ENCODE data around the gene ZNF618. TPM values are rescaled to one million over a fixed set of nuclear protein-coding genes. Genes with fewer than 3 reads are reported as not detected.

ZNF618 gene
- total RNA-seq, 4 donors from 2014 or later = 2.1 to 6.2 (median 4.1) TPM

- Histone ChIP-seq H3K27me3 (peaks cover 53% of the 10 kb centered on the region), H3K27ac (no peak overlapping the region), H3K4me1 (peaks cover 0 to 19% (median 5%) of the 10 kb centered on the region in 3 donors), H3K36me3 (no peaks in the 10 kb centered on the region), H3K4me3 (no peak overlapping the region), H3K9me3 (peaks cover 0 to 22% (median 0%) of the 10 kb centered on the region in 3 donors)
- ATAC-seq = no peak
- TF ChIP-seq POLR2AphosphoS5 (IDR thresholded peaks at IDR 0.05) (no peak), EP300 (IDR thresholded peaks at IDR 0.05) (no peak), POLR2A (IDR thresholded peaks at IDR 0.05) (no peak)
- TF ChIP-seq, protein P1, sequence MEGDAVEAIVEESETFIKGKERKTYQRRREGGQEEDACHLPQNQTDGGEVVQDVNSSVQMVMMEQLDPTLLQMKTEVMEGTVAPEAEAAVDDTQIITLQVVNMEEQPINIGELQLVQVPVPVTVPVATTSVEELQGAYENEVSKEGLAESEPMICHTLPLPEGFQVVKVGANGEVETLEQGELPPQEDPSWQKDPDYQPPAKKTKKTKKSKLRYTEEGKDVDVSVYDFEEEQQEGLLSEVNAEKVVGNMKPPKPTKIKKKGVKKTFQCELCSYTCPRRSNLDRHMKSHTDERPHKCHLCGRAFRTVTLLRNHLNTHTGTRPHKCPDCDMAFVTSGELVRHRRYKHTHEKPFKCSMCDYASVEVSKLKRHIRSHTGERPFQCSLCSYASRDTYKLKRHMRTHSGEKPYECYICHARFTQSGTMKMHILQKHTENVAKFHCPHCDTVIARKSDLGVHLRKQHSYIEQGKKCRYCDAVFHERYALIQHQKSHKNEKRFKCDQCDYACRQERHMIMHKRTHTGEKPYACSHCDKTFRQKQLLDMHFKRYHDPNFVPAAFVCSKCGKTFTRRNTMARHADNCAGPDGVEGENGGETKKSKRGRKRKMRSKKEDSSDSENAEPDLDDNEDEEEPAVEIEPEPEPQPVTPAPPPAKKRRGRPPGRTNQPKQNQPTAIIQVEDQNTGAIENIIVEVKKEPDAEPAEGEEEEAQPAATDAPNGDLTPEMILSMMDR (IDR thresholded peaks at IDR 0.05) = no peak
- WGBS, 2 donors (ENCODE audit: low coverage in 1 of 2) = 73 to 86% methylated on average over 1 of the region's 1 CpG
Observed at GRCh38 chr9:114100536-114100935, 224.4 kb downstream of the ZNF618 start.

- TF ChIP-seq POLR2A (IDR thresholded peaks at IDR 0.05) (no peak), POLR2AphosphoS5 (IDR thresholded peaks at IDR 0.05) (no peak), EP300 (IDR thresholded peaks at IDR 0.05) (no peak)
- TF ChIP-seq, protein P1 (IDR thresholded peaks at IDR 0.05) = no peak
- H3K4me1 ChIP-seq = peaks cover 0 to 15% (median 5%) of the 10 kb centered on the region in 3 donors
- ATAC-seq = no peak
Observed at GRCh38 chr9:114102484-114102883, 226.4 kb downstream of the ZNF618 start.

GRCh38 chr9:114105236-114105635 is 229.1 kb downstream of the ZNF618 start:
- Histone ChIP-seq H3K27me3 (peaks cover 8% of the 10 kb centered on the region), H3K36me3 (no peaks in the 10 kb centered on the region), H3K4me1 (no peaks in the 10 kb centered on the region), H3K9me3 (peaks cover 0 to 22% (median 0%) of the 10 kb centered on the region in 3 donors), H3K4me3 (no peak overlapping the region), H3K27ac (no peak overlapping the region)
- TF ChIP-seq EP300 (IDR thresholded peaks at IDR 0.05) (no peak), POLR2AphosphoS5 (IDR thresholded peaks at IDR 0.05) (no peak), POLR2A (IDR thresholded peaks at IDR 0.05) (no peak)
- TF ChIP-seq, protein P1 (IDR thresholded peaks at IDR 0.05) = no peak
- no peak for ATAC-seq
- WGBS, 2 donors (ENCODE audit: low coverage in 1 of 2) = 49 to 52% methylated on average over 5 of the region's 5 CpGs

More at GRCh38 chr9:114102484-114102883, 226.4 kb downstream of the ZNF618 start:
- Histone ChIP-seq H3K27me3 (peaks cover 35% of the 10 kb centered on the region), H3K36me3 (no peaks in the 10 kb centered on the region), H3K9me3 (peaks cover 0 to 22% (median 0%) of the 10 kb centered on the region in 3 donors), H3K4me3 (no peak overlapping the region), H3K27ac (no peak overlapping the region)

Other genes with a start within 250 kb of the ZNF618 start
- gene AMBP, start 202.0 kb downstream of the ZNF618 start, total RNA-seq = not detected
- gene KIF12, start 223.0 kb downstream of the ZNF618 start, total RNA-seq = not detected